Uterus (tissue), 4 donors: ENCODE measurements around the gene RMRP. TPM values are rescaled to one million over a fixed set of nuclear protein-coding genes. Genes with fewer than 3 reads are reported as not detected.
A peak's percentile ranks its signal among the peaks of the same experiment; 100 is the strongest.

ENCODE experiments used
- DNase-seq, 2 donors: peaks; one replicate each; pipeline ENCODE4 v3.0.0-alpha.2; 2019 to 2020
- H3K27ac ChIP-seq, 2 donors: fragments of 200-600 bp; sonication (generic); 1 replicate in 1 of 2; 2 replicates in 1 of 2; pipeline ENCODE4 v1.5.1; 2016 to 2018
- H3K27me3 ChIP-seq, 2 donors: fragments of 200-600 bp; sonication (generic); one replicate each; pipeline ENCODE4 v1.5.1; 2018 to 2019; ENCODE audit warnings: control low read depth in 1 of 2
- H3K36me3 ChIP-seq, 2 donors: fragments of 200-600 bp; sonication (generic); one replicate each; pipeline ENCODE4 v1.5.1; 2019; ENCODE audit warnings: control low read depth in 1 of 2
- H3K4me1 ChIP-seq, 2 donors: fragments of 200-600 bp; sonication (generic); one replicate each; pipeline ENCODE4 v1.5.1; 2018 to 2019; ENCODE audit warnings: control low read depth in 1 of 2
- H3K4me3 ChIP-seq, 2 donors: fragments of 200-600 bp; sonication (generic); 1 replicate in 1 of 2; 2 replicates in 1 of 2; pipeline ENCODE4 v1.5.1; 2018 to 2019; ENCODE audit warnings: mild to moderate bottlenecking in 1 of 2
- H3K9me3 ChIP-seq, 2 donors: fragments of 200-600 bp; sonication (generic); one replicate each; pipeline ENCODE4 v1.5.1; 2019; ENCODE audit warnings: control low read depth in 1 of 2
- CTCF ChIP-seq, 4 experiments: fragments of 200-600 bp in 2 of 4; fragments of 450-650 bp in 2 of 4; sonication (generic) in 2 of 4; IDR thresholded peaks; one replicate each; pipeline ENCODE4 v1.5.1; 2016 to 2019; ENCODE audit warnings: antibody characterized with exemption in 4 of 4, mild to moderate bottlenecking in 2 of 4, moderate library complexity in 1 of 4
- POLR2A ChIP-seq, 2 donors: fragments of 450-650 bp; IDR thresholded peaks; one replicate each; pipeline ENCODE4 v1.6.1; 2016; ENCODE audit warnings: antibody characterized with exemption in 2 of 2, mild to moderate bottlenecking in 1 of 2, moderate library complexity in 1 of 2
- intact Hi-C: fragments of 100-400 bp; cut with DNase I; formaldehyde crosslinking; loops from one replicate; pipeline ENCODE4 v1.15.1; 2023; ENCODE audit warnings: low total_unique reads
- total RNA-seq, 4 donors: library from RNA; depleted of rRNA in 3 of 4; stranded (reverse); fragments of >200 nt in 3 of 4; gene quantifications; one replicate each; pipeline versions ENCODE4 v1.1.0 to v1.2.4, GENCODE V29; 2014 to 2023
- donor health status: DM: yes; HTN: yes; CAD: no.

The RMRP gene
- total RNA-seq, 4 donors from 2014 or later: 2,632 to 57,722 (median 9,015) TPM

DNA sequence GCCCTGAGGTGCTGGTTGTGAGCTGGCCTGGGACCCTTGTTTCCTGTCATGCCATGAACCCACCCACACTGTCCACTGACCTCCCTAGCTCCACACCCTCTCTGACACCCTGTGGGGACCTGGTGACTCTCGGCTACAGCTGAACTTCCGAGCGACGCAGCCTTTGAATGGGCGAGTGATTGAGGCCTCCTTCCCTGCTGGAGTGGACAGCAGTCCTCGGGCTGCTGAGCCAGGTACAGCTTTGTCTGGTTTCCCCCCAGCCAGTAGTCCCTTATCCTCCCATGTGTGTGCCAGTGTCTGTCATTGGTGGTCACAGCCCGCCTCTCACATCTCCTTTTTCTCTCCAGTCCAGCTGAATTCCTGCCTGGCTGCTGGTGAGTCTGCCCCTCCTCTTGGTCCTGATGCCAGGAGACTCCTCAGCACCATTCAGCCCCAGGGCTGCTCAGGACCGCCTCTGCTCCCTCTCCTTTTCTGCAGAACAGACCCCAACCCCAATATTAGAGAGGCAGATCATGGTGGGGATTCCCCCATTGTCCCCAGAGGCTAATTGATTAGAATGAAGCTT lies 22.0 kb upstream of the RMRP start:
- DNase-seq: no peak
- Histone ChIP-seq H3K36me3 (no peaks in the 10 kb centered on the region), H3K27me3 (no peaks in the 10 kb centered on the region), H3K4me3 (no peak overlapping the region), H3K4me1 (peaks cover 0 to 7% of the 10 kb centered on the region in 2 donors), H3K27ac (peak overlapping the region in 1 of 2 donors; percentile 2), H3K9me3 (no peaks in the 10 kb centered on the region)
- TF ChIP-seq CTCF (IDR thresholded peaks at IDR 0.05) (no peak), POLR2A (IDR thresholded peaks at IDR 0.05) (no peak)
- intact Hi-C loops: no loop called here

DNA sequence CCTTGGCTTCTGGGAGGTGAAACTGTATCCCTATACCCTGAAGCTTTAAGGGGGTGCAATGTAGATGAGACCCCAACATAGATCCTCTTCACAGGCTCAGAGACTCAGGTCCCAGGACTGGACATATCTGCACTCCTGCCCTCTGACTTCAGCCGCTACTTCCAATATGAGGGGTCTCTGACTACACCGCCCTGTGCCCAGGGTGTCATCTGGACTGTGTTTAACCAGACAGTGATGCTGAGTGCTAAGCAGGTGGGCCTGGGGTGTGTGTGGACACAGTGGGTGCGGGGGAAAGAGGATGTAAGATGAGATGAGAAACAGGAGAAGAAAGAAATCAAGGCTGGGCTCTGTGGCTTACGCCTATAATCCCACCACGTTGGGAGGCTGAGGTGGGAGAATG lies 21.3 kb upstream of the RMRP start:
- DNase-seq: no peak
- peaks cover 0 to 7% of the 10 kb centered on the region in 2 donors for H3K4me1 ChIP-seq
- intact Hi-C loops: no loop called here

GRCh38 chr9:35675732-35676392 lies 18.0 kb upstream of the RMRP start:
- H3K36me3 ChIP-seq: no peaks in the 10 kb centered on the region
- no peaks in the 10 kb centered on the region for H3K27me3 ChIP-seq
- peak overlapping the region; percentile 34 to 44 for H3K4me3 ChIP-seq
- TF ChIP-seq CTCF (IDR thresholded peaks at IDR 0.05) (no peak), POLR2A (IDR thresholded peaks at IDR 0.05) (no peak)
- DNase-seq: peak in 1 of 2 donors; percentile 48
- H3K4me1 ChIP-seq: no peaks in the 10 kb centered on the region
- H3K9me3 ChIP-seq: no peaks in the 10 kb centered on the region
- peak overlapping the region in 1 of 2 donors; percentile 16 for H3K27ac ChIP-seq
- intact Hi-C loops: no loop called here

More for the DNA sequence above, 21.3 kb upstream of the RMRP start:
- no peak overlapping the region for H3K4me3 ChIP-seq
- H3K9me3 ChIP-seq: no peaks in the 10 kb centered on the region
- H3K36me3 ChIP-seq: no peaks in the 10 kb centered on the region
- TF ChIP-seq POLR2A (IDR thresholded peaks at IDR 0.05): no peak
- no peak for TF ChIP-seq CTCF (IDR thresholded peaks at IDR 0.05)
- no peaks in the 10 kb centered on the region for H3K27me3 ChIP-seq
- H3K27ac ChIP-seq: no peak overlapping the region

DNA sequence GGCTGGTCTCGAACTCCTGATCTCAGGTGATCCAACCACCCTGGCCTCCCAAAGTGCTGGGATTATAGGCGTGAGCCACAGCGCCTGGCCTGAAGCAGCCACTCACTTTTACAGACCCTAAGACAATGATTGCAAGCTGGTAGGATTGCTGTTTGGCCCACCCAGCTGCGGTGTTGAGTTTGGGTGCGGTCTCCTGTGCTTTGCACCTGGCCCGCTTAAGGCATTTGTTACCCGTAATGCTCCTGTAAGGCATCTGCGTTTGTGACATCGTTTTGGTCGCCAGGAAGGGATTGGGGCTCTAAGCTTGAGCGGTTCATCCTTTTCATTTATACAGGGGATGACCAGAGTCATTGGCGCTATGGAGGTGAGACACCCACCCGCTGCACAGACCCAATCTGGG lies 17.4 kb upstream of the RMRP start:
- H3K27ac ChIP-seq: no peak overlapping the region
- intact Hi-C loops: no loop called here

More for the DNA sequence above, 17.4 kb upstream of the RMRP start:
- H3K27me3 ChIP-seq: no peaks in the 10 kb centered on the region
- TF ChIP-seq CTCF (IDR thresholded peaks at IDR 0.05) (no peak), POLR2A (IDR thresholded peaks at IDR 0.05) (no peak)
- H3K36me3 ChIP-seq: no peaks in the 10 kb centered on the region
- peak in 1 of 2 donors; percentile 14 for DNase-seq
- no peaks in the 10 kb centered on the region for H3K9me3 ChIP-seq
- H3K4me3 ChIP-seq: peak overlapping the region; percentile 34 to 44
- no peaks in the 10 kb centered on the region for H3K4me1 ChIP-seq
